A673 (cell line): ENCODE measurements around the gene EVI2A. TPM values are rescaled to one million over a fixed set of nuclear protein-coding genes. Genes with fewer than 3 reads are reported as not detected.

Source experiments
- BruUV-seq: library from RNA; stranded (reverse); fragments of 400-500 nt; replicated peaks from 2 replicates; lab custom pipeline; 2021; lab: Mats Ljungman, UMichigan
- CTCF ChIA-PET: fragments of 300-600 bp; sonication (Branson Sonifier 250); formaldehyde crosslinking; loops from one replicate; lab custom pipeline; 2022; ENCODE audit warnings: antibody characterized with exemption; lab: Charles Lee
- POLR2A ChIA-PET: fragments of 300-600 bp; sonication (Branson Sonifier 250); formaldehyde crosslinking; loops from one replicate; lab custom pipeline; 2022; ENCODE audit warnings: antibody characterized with exemption; ENCODE audit not compliant: low non-redundant PET; lab: Charles Lee
- DNase-seq: peaks from one replicate; pipeline ENCODE4 v3.0.0-alpha.2; 2015; ENCODE audit warnings: low spot score
- H3K27ac ChIP-seq: fragments of 200-600 bp; sonication (generic); 2 replicates; pipeline ENCODE4 v1.5.1; 2016; ENCODE audit warnings: mixed run types, low read depth, mild to moderate bottlenecking, mixed read lengths, antibody characterized with exemption, low read length; ENCODE audit not compliant: poor library complexity, severe bottlenecking
- H3K27me3 ChIP-seq: fragments of 200-600 bp; sonication (generic); replicated peaks from 2 replicates; pipeline ENCODE4 v1.6.1; 2017; ENCODE audit warnings: mixed run types, low read depth, mild to moderate bottlenecking, mixed read lengths, antibody characterized with exemption, low read length; ENCODE audit not compliant: insufficient read depth, poor library complexity
- H3K36me3 ChIP-seq: fragments of 200-600 bp; sonication (generic); 2 replicates; pipeline ENCODE4 v1.6.1; 2016; ENCODE audit warnings: mixed run types, mild to moderate bottlenecking, mixed read lengths, antibody characterized with exemption, low read length; ENCODE audit not compliant: insufficient read depth, poor library complexity, severe bottlenecking
- H3K4me1 ChIP-seq: fragments of 200-600 bp; sonication (generic); 2 replicates; pipeline ENCODE4 v1.6.1; 2017; ENCODE audit warnings: mixed run types, mild to moderate bottlenecking, mixed read lengths, antibody characterized with exemption, low read length; ENCODE audit not compliant: insufficient read depth, poor library complexity, severe bottlenecking
- H3K4me3 ChIP-seq: fragments of 200-600 bp; sonication (generic); 2 replicates; pipeline ENCODE4 v1.5.1; 2016; ENCODE audit warnings: low read depth, mixed run types, mild to moderate bottlenecking, mixed read lengths, low read length; ENCODE audit not compliant: poor library complexity, severe bottlenecking
- H3K9me3 ChIP-seq: fragments of 200-600 bp; sonication (generic); 2 replicates; pipeline ENCODE4 v1.6.1; 2016; ENCODE audit warnings: mixed run types, low read depth, mild to moderate bottlenecking, mixed read lengths, antibody characterized with exemption, low read length; ENCODE audit not compliant: poor library complexity, severe bottlenecking
- EZH2 ChIP-seq: fragments of 200-600 bp; sonication (generic); IDR thresholded peaks from 2 replicates; pipeline ENCODE4 v1.6.1; 2017; ENCODE audit warnings: borderline replicate concordance, low read depth, mild to moderate bottlenecking, mixed read lengths, antibody characterized with exemption, low read length; ENCODE audit not compliant: poor library complexity, severe bottlenecking
- intact Hi-C: fragments of 100-400 bp; cut with micrococcal nuclease; formaldehyde crosslinking; loops from one replicate; pipeline ENCODE4 v1.10.0; 2022; ENCODE audit not compliant: unreplicated experiment
- total RNA-seq: library from RNA; stranded (reverse); gene quantifications from 2 replicates; pipeline ENCODE4 v1.2.3, GENCODE V29; 2021
- TF ChIP-seq, protein P1 (sequence below): fragments of 300-800, 200-600 bp; sonication (generic); conservative IDR thresholded peaks from 2 replicates; pipeline ENCODE4 v1.5.1; 2017; ENCODE audit warnings: low read depth, mild to moderate bottlenecking, antibody characterized with exemption, low read length, moderate library complexity, mixed read lengths

EVI2A gene
- total RNA-seq, 1 experiment from 2014 or later = not detected

DNA sequence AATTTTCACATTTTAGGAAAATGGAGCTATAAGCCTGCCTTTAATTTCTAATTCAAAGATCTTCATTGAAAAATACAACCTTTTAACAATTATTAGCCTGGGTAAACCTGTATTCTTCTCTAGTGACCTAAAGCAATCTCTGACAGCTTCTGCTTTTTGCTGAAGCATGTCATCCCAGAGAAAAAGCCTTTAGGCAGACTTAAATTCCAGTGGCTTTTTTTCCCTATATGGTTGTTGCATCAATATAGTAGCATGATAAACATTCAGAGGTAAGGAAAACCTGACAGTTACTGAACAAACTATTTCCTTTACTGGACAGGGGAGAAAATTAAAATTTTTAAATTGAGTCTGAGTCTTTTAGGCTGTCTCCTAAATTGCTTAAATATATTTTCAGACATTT is 7.8 kb upstream of the EVI2A start:
- TF ChIP-seq, protein P1, sequence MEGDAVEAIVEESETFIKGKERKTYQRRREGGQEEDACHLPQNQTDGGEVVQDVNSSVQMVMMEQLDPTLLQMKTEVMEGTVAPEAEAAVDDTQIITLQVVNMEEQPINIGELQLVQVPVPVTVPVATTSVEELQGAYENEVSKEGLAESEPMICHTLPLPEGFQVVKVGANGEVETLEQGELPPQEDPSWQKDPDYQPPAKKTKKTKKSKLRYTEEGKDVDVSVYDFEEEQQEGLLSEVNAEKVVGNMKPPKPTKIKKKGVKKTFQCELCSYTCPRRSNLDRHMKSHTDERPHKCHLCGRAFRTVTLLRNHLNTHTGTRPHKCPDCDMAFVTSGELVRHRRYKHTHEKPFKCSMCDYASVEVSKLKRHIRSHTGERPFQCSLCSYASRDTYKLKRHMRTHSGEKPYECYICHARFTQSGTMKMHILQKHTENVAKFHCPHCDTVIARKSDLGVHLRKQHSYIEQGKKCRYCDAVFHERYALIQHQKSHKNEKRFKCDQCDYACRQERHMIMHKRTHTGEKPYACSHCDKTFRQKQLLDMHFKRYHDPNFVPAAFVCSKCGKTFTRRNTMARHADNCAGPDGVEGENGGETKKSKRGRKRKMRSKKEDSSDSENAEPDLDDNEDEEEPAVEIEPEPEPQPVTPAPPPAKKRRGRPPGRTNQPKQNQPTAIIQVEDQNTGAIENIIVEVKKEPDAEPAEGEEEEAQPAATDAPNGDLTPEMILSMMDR = no peak
- TF ChIP-seq EZH2 = no peak
- H3K27ac ChIP-seq = no peak overlapping the region
- no TSS peak for BruUV-seq
- POLR2A ChIA-PET = no interaction called here
- H3K4me3 ChIP-seq = no peak overlapping the region
- intact Hi-C loops = no loop called here
- no peaks in the 10 kb centered on the region for H3K9me3 ChIP-seq
- H3K36me3 ChIP-seq = no peaks in the 10 kb centered on the region
- H3K4me1 ChIP-seq = no peaks in the 10 kb centered on the region
- DNase-seq = no peak
- no peaks in the 10 kb centered on the region for H3K27me3 ChIP-seq
- CTCF ChIA-PET = no interaction called here

DNA sequence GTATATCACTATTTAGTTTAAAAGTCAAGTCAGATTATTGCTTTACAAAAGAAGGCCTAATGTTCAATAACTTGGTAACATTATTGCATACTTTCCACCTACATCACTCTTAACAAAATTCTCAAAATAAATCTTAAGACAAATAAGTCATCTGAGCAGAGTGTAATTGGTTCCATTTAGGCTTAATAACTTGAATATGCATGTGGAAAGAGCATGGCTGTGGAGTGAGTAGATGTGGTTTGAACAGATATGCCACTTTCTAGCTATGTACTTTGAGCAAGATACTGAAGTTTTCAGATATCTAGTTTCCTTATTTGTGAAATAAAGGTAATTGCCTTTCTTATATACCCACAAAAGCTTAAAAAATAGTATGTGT is 6.7 kb upstream of the EVI2A start:
- intact Hi-C loops = no loop called here
- no peaks in the 10 kb centered on the region for H3K36me3 ChIP-seq
- ChIA-PET POLR2A (no interaction called here), CTCF (interaction anchor here (0.5 kb wide), 1 partner anchor 399 kb away, joined by 3 read pairs; no protein-coding TSS in a partner anchor)
- H3K27me3 ChIP-seq = no peaks in the 10 kb centered on the region
- no peak overlapping the region for H3K27ac ChIP-seq
- no peak for DNase-seq
- no peaks in the 10 kb centered on the region for H3K9me3 ChIP-seq
- BruUV-seq = no TSS peak
- TF ChIP-seq, protein P1 = no peak
- TF ChIP-seq EZH2 = no peak
- no peaks in the 10 kb centered on the region for H3K4me1 ChIP-seq
- H3K4me3 ChIP-seq = no peak overlapping the region

DNA sequence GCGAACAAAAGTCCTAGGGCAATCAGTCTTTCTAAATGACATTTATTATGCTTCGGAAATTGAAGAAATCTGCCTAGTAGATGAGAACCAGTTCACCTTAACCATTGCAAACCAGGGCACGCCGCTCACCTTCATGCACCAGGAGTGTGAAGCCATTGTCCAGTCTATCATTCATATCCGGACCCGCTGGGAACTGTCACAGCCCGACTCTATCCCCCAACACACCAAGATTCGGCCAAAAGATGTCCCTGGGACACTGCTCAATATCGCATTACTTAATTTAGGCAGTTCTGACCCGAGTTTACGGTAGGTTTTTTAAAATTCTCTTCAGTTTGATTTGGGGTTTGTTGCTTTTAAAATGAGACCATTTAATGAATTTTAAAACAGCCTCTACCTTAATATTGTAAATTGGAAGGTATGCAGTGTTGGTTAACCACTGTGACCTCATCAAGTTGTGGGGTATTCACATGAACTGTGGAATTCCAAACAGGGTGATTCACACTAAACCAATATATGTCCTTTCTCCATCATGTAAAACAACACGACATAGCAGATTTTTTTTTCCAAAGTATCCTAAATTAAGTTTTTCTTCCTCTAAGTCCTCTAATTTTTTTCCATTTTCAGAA is 6.2 kb upstream of the EVI2A start:
- no peaks in the 10 kb centered on the region for H3K4me1 ChIP-seq
- no peaks in the 10 kb centered on the region for H3K36me3 ChIP-seq
- no peak overlapping the region for H3K27ac ChIP-seq
- H3K27me3 ChIP-seq = no peaks in the 10 kb centered on the region
- no peak overlapping the region for H3K4me3 ChIP-seq
- intact Hi-C loops = no loop called here
- TF ChIP-seq, protein P1 = no peak
- no peak for TF ChIP-seq EZH2
- POLR2A ChIA-PET = no interaction called here
- no TSS peak for BruUV-seq
- CTCF ChIA-PET = interaction anchor here (0.5 kb wide), 1 partner anchor 399 kb away, joined by 3 read pairs; no protein-coding TSS in a partner anchor
- no peaks in the 10 kb centered on the region for H3K9me3 ChIP-seq
- no peak for DNase-seq
